Lung (tissue), 12 donors: Measurements from ENCODE around the gene PDS5B. TPM values are rescaled to one million over a fixed set of nuclear protein-coding genes. Genes with fewer than 3 reads are reported as not detected.

ENCODE experiments used
- ATAC-seq: fragments of 200-7000 bp; cut with Tn5 transposase; one replicate; pipeline ENCODE4 v1.9.1; 2020; ENCODE audit warnings: moderate number of reproducible peaks; ENCODE audit not compliant: insufficient read depth, low FRiP score
- DNase-seq, 3 donors: peaks; one replicate each; pipeline ENCODE4 v3.0.0-alpha.2; 2013 to 2017
- H3K27ac ChIP-seq, 2 donors: one replicate each; pipeline ENCODE4 v1.5.1; 2013; ENCODE audit warnings: mild to moderate bottlenecking in 2 of 2, moderate library complexity in 2 of 2, control low read depth in 1 of 2, inconsistent platforms in 1 of 2, low read depth in 1 of 2, low read length in 1 of 2
- H3K27me3 ChIP-seq, 3 donors: one replicate each; pipeline ENCODE4 v1.5.1; 2013; ENCODE audit warnings: low read length in 2 of 3; ENCODE audit not compliant: control insufficient read depth in 3 of 3, insufficient read depth in 3 of 3
- H3K36me3 ChIP-seq, 4 donors: one replicate each; pipeline ENCODE4 v1.5.1; 2013; ENCODE audit warnings: low read length in 4 of 4, mild to moderate bottlenecking in 1 of 4, moderate library complexity in 1 of 4; ENCODE audit not compliant: control insufficient read depth in 4 of 4, insufficient read depth in 4 of 4
- H3K4me1 ChIP-seq, 5 donors: one replicate each; pipeline ENCODE4 v1.5.1; 2013; ENCODE audit warnings: low read length in 5 of 5, mild to moderate bottlenecking in 2 of 5, moderate library complexity in 1 of 5; ENCODE audit not compliant: control insufficient read depth in 5 of 5, insufficient read depth in 5 of 5
- H3K4me3 ChIP-seq: one replicate; pipeline ENCODE4 v1.5.1; 2013; ENCODE audit warnings: mild to moderate bottlenecking, control low read depth, moderate library complexity
- H3K9ac ChIP-seq, 2 donors: one replicate each; pipeline ENCODE4 v1.5.1; 2013; ENCODE audit warnings: low read length in 2 of 2, control low read depth in 1 of 2; ENCODE audit not compliant: insufficient read depth in 1 of 2
- H3K9me3 ChIP-seq, 4 donors: one replicate each; pipeline ENCODE4 v1.5.1; 2013; ENCODE audit warnings: low read length in 3 of 4, mild to moderate bottlenecking in 1 of 4, moderate library complexity in 1 of 4; ENCODE audit not compliant: control insufficient read depth in 4 of 4, insufficient read depth in 3 of 4
- CTCF ChIP-seq: IDR thresholded peaks from 2 replicates; pipeline ENCODE4 v1.5.1; 2012; ENCODE audit warnings: mild to moderate bottlenecking; ENCODE audit errors: control extremely low read depth, extremely low read depth
- WGBS, 2 donors: extraction: QIAGEN DNeasy Blood & Tissue Kit; methylation state at CpG; one replicate each; pipeline ENCODE4 v1.1.7; 2013; 5-methylcytosine and 5-hydroxymethylcytosine counted together
- polyA plus RNA-seq, 2 donors: library from polyadenylated mRNA; stranded (reverse); fragments of 200-250 nt; gene quantifications; one replicate each; pipeline ENCODE4 v1.2.1, GENCODE V29; 2013
- total RNA-seq, 2 donors: library from RNA; depleted of rRNA in 1 of 2; stranded (reverse); fragments of >200 nt in 1 of 2; gene quantifications; one replicate each; pipeline ENCODE4 v1.2.1, GENCODE V29; 2014 to 2021
- donor health status: control.
- donor health status: control.
- donor health status: Bipolar disorder and iron deficiency.
- donor health status: healthy.
- donor health status: DM: yes; HTN: yes; CAD: no.

Gene PDS5B
- total and polyA plus RNA-seq, 4 donors = 5.3 to 111 (median 19.3) TPM

GRCh38 chr13:32791545-32792172 lies 205.4 kb downstream of the PDS5B start:
- WGBS, 2 donors = 66 to 68% methylated on average over 8 of the region's 8 CpGs
- Histone ChIP-seq H3K27me3 (no peaks in the 10 kb centered on the region), H3K9me3 (no peaks in the 10 kb centered on the region), H3K27ac (no peak overlapping the region), H3K4me1 (peaks cover 0 to 2% (median 0%) of the 10 kb centered on the region in 5 donors), H3K4me3 (no peak overlapping the region), H3K9ac (no peak overlapping the region), H3K36me3 (peaks cover 0 to 2% (median 0%) of the 10 kb centered on the region in 4 donors)
- ATAC-seq (no peak), DNase-seq (no peak)
- no peak for TF ChIP-seq CTCF

GRCh38 chr13:32796754-32797153 lies 210.5 kb downstream of the PDS5B start:
- peaks cover 0 to under 1% (median 0%) of the 10 kb centered on the region in 5 donors for H3K4me1 ChIP-seq
- no peak overlapping the region for H3K4me3 ChIP-seq
- H3K9ac ChIP-seq = no peak overlapping the region
- ATAC-seq = no peak
- no peak for TF ChIP-seq CTCF
- no peaks in the 10 kb centered on the region for H3K9me3 ChIP-seq
- no peak overlapping the region for H3K27ac ChIP-seq
- no peaks in the 10 kb centered on the region for H3K36me3 ChIP-seq
- WGBS, 2 donors = 88 to 100% methylated on average over 1 of the region's 1 CpG
- H3K27me3 ChIP-seq = no peaks in the 10 kb centered on the region
- no peak for DNase-seq

GRCh38 chr13:32802159-32802558 lies 215.9 kb downstream of the PDS5B start:
- DNase-seq (no peak), ATAC-seq (no peak)
- no peaks in the 10 kb centered on the region for H3K36me3 ChIP-seq
- no peak overlapping the region for H3K9ac ChIP-seq
- WGBS, 2 donors = 84 to 97% methylated on average over 3 of the region's 3 CpGs
- TF ChIP-seq CTCF = no peak
- no peaks in the 10 kb centered on the region for H3K27me3 ChIP-seq
- peaks cover 0 to 1% (median 0%) of the 10 kb centered on the region in 5 donors for H3K4me1 ChIP-seq
- H3K9me3 ChIP-seq = peaks cover 0 to 3% (median 0%) of the 10 kb centered on the region in 4 donors
- H3K27ac ChIP-seq = no peak overlapping the region
- no peak overlapping the region for H3K4me3 ChIP-seq

GRCh38 chr13:32804673-32805230 lies 218.5 kb downstream of the PDS5B start:
- H3K4me3 ChIP-seq = no peak overlapping the region
- no peaks in the 10 kb centered on the region for H3K36me3 ChIP-seq
- H3K27ac ChIP-seq = no peak overlapping the region
- 72 to 77% methylated on average over 5 of the region's 5 CpGs for WGBS, 2 donors
- H3K9me3 ChIP-seq = peaks cover 0 to 6% (median 3%) of the 10 kb centered on the region in 4 donors
- no peak for TF ChIP-seq CTCF
- H3K4me1 ChIP-seq = peaks cover 0 to 1% (median 0%) of the 10 kb centered on the region in 5 donors
- no peak overlapping the region for H3K9ac ChIP-seq
- H3K27me3 ChIP-seq = no peaks in the 10 kb centered on the region
- no peak for ATAC-seq
- DNase-seq = peak in 2 of 3 donors; percentile 31 to 50
